SKM-1 (cell line): Measurements from ENCODE around the gene TLR2.

ENCODE experiments used
- DNase-seq: peaks from one replicate; lab custom pipeline; 2025; ENCODE audit not compliant: unreplicated experiment; lab: John Stamatoyannopoulos, UW

The TLR2 gene

GRCh38 chr4:153728660-153729059 is 44.6 kb downstream of the TLR2 start:
- no peak for DNase-seq

DNA sequence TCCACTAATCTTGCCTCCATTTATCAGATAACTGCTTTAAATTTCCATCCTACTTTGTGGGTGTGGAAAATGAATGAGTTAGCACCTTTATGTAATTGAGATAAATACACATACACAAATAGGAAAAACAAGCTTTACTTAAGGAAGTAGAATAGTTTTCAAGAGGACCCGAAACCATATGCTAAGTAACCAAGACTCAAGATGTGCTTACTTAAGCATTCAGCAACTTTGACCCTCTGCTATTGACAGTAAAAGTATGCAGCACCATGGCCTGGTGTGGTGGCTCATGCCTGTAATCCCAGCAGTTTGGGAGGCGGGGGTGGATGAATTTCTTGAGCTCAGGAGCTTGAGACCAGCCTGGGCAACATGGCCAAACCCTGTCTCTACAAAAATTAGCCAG is 45.8 kb downstream of the TLR2 start:
- DNase-seq, result no peak

GRCh38 chr4:153731239-153731638 is 47.2 kb downstream of the TLR2 start:
- DNase-seq, result no peak

GRCh38 chr4:153733751-153734448 is 49.8 kb downstream of the TLR2 start:
- no peak for DNase-seq

DNA sequence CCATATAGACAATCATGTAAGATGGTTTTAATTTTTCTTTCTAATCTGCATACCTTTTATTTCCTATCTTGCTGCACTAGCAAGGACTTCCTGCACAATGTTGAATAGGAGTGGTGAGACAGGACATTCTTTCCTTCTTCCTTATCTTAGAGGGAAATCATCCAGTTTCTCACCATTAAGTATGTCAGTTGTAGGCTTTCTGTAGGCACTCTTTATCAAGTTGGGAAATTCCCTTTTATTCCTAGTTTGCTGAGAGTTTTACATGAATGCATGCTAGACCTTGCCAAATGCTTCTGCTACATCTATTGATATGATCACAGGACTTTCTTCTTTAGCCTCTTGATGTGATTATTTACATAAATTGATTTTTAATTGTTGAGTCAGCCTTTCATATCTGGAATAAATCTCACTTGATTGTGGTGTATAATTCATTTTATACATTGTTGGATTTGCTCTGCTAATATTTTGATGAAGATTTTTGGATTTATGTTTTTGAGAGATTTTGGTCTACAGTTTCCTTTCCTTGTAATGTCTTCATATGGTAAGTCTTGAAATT is 51.9 kb downstream of the TLR2 start:
- no peak for DNase-seq

DNA sequence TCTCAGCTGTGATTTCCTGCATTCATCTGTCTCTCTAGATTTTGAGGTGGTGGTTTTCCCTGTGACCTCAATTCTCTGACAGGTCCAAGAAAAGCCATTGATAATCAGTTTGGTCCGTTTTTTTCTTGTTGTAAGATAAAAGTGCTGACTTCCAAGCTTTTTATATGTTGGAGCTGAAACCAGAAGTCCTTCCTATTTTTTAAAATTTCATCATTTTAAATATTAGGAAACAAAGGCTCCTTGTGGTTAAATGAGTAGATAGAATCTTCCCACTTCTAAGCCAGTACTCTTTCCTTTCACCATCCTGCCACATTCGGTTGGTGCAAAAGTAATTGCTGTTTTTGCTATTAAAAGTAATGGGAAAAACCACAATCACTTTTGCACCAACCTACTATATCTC is 57.5 kb downstream of the TLR2 start:
- no peak for DNase-seq

DNA sequence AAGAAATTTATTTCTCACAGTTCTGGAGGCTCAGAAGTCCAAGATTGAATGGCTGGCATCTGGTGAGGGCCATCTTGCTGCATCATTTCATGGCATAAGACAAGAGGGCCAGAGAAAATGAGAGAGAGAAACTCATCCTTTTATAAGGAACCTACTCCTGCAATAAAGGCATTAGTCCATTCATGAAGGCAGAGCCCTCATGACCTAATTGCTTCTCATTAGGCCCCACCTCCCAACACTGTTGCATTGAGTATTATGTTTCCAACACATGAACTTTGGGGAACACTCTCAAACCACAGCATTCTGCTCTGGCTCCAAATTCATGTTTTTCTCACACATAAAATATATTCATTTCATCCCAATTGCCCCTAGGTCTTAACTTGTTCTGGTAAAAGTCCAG is 61.6 kb downstream of the TLR2 start:
- no peak for DNase-seq

DNA sequence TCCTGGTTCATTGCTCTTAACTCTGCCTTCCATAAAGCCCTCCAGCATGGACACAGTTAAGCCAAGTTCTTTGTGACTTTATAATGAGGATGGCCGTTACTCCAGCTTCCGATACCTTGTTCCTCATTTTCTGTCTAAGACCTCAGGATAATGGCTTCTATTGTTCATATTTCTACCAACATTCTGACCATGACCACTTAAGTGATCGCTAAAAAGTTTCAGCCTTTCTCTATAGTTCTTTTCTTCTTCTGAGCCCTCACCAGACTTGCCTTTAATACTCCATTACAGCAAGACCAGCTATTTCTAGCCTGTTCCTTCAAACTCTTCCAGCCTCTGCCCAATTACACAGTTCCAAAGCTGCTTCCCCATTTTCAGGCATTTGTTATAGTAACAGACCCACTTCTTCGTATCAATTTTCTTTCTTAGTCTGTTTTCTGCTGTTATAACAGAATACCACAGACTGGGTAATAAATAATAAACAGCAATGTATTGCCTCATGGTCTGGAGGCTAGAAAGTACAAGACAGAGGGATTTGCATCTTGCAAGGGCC is 63.4 kb downstream of the TLR2 start:
- DNase-seq, result no peak

- DNase-seq, result no peak
Observed at GRCh38 chr4:153748378-153748777, 64.3 kb downstream of the TLR2 start.

- peak; percentile 49 for DNase-seq
Observed at GRCh38 chr4:153750197-153750817, 66.2 kb downstream of the TLR2 start.

DNA sequence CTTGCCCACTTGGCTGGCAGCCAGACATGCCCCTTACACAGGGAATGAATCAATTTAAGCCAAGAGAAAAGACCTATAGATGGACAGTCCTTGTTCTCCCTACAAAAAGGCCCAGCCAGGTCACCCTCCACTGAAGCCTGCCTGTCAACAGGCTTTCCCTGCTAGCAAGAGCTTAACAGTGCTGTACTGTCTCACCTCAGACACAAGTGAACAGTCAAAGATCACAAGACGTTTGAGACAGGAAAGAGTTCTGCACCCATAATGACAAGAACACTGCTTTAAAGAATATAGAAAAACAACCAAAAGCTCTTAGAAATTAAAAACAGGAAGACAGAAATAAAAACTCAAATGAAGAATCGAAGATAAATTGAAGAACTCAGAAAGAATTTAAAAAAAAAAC is 71.1 kb downstream of the TLR2 start:
- no peak for DNase-seq
